WTC11 (cell line): ENCODE data around the gene GJC3.

ENCODE experiments used
- GABPB1 ChIP-seq: sonication (generic); formaldehyde crosslinking; IDR thresholded peaks from 2 replicates; pipeline ENCODE4 v1.8.1; 2023; ENCODE audit warnings: mild to moderate bottlenecking, missing genetic modification reagents
- MYBL2 ChIP-seq: sonication (generic); formaldehyde crosslinking; IDR thresholded peaks from 2 replicates; pipeline ENCODE4 v1.8.1; 2023; ENCODE audit warnings: mild to moderate bottlenecking, moderate library complexity, missing genetic modification reagents
- TEAD4 ChIP-seq: sonication (generic); formaldehyde crosslinking; IDR thresholded peaks from 2 replicates; pipeline ENCODE4 v1.8.0; 2022; ENCODE audit warnings: mild to moderate bottlenecking, missing genetic modification reagents

DNA sequence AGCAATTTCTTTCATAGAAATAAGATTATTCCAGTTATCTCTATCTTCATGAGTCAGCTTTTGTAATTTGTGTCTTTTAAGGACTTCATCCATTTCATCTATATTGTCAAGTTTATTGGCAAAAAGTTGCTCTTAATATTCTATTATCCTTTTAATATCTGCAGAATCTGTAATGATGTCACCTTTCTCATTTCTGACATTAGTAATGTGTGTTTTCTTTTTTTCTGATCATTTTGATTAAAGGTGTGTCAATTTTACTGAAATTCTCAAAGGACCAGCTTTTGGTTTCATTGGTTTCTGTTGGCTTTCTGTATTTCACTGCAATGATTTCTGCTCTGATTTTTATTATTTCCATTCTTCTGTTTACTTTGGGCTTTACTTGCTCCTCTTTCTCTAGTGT lies 34.7 kb downstream of the GJC3 start:
- no peak for TF ChIP-seq TEAD4 (CRISPR knock-in tag)
- TF ChIP-seq MYBL2: no peak
- TF ChIP-seq GABPB1 (CRISPR knock-in tag): no peak
